CD8-positive, alpha-beta memory T cell (primary cell): ENCODE measurements around the gene NRIP2. TPM values are rescaled to one million over a fixed set of nuclear protein-coding genes. Genes with fewer than 3 reads are reported as not detected.

Experiments used
- CTCF ChIA-PET: fragments of 350-600 bp; sonication (Branson Sonifier 250); formaldehyde crosslinking; loops from one replicate; lab custom pipeline; 2021; ENCODE audit warnings: antibody characterized with exemption; lab: Charles Lee
- POLR2A ChIA-PET: fragments of 350-600 bp; sonication (Branson Sonifier 250); formaldehyde crosslinking; loops from one replicate; lab custom pipeline; 2021; ENCODE audit warnings: antibody characterized with exemption; lab: Charles Lee
- DNase-seq, 5 donors: peaks; one replicate each; pipeline versions ENCODE4 v3.0.0 to v3.0.0-alpha.2; 2020 to 2022; ENCODE audit warnings: mixed read lengths in 1 of 5
- H3K27ac ChIP-seq: one replicate; pipeline ENCODE4 v1.7.0; 2013; ENCODE audit warnings: low read depth, mild to moderate bottlenecking, low read length, moderate library complexity
- H3K27me3 ChIP-seq: 2 replicates; pipeline ENCODE4 v1.7.0; 2013; ENCODE audit warnings: low read length, mild to moderate bottlenecking; ENCODE audit not compliant: insufficient read depth, poor library complexity, severe bottlenecking
- H3K36me3 ChIP-seq: 2 replicates; pipeline ENCODE4 v1.7.0; 2013; ENCODE audit warnings: mild to moderate bottlenecking, low read length, moderate library complexity; ENCODE audit not compliant: insufficient read depth
- H3K4me1 ChIP-seq: 2 replicates; pipeline ENCODE4 v1.7.0; 2013; ENCODE audit warnings: mild to moderate bottlenecking, low read length, moderate library complexity; ENCODE audit not compliant: insufficient read depth
- H3K4me3 ChIP-seq: 2 replicates; pipeline ENCODE4 v1.7.0; 2013; ENCODE audit warnings: mild to moderate bottlenecking, low read length
- H3K9me3 ChIP-seq: 2 replicates; pipeline ENCODE4 v1.7.0; 2013; ENCODE audit warnings: mild to moderate bottlenecking, low read length
- H3K27ac Mint-ChIP-seq, 8 donors: one replicate each; pipeline ENCODE4 v1.8.0; 2020 to 2021; ENCODE audit warnings: mixed read lengths in 8 of 8, mild to moderate bottlenecking in 6 of 8, inconsistent platforms in 3 of 8, moderate library complexity in 3 of 8
- H3K27me3 Mint-ChIP-seq, 2 donors: one replicate each; pipeline ENCODE4 v1.8.0; 2020 to 2021; ENCODE audit warnings: mixed read lengths in 2 of 2, mild to moderate bottlenecking in 1 of 2, moderate library complexity in 1 of 2
- H3K36me3 Mint-ChIP-seq, 3 donors: one replicate each; pipeline ENCODE4 v1.8.0; 2020 to 2021; ENCODE audit warnings: mixed read lengths in 3 of 3, inconsistent platforms in 1 of 3, mild to moderate bottlenecking in 1 of 3
- H3K4me1 Mint-ChIP-seq, 3 donors: one replicate each; pipeline ENCODE4 v1.8.0; 2020 to 2021; ENCODE audit warnings: mixed read lengths in 3 of 3, inconsistent platforms in 1 of 3, mild to moderate bottlenecking in 1 of 3
- H3K4me3 Mint-ChIP-seq, 7 donors: one replicate each; pipeline ENCODE4 v1.8.0; 2020 to 2021; ENCODE audit warnings: mixed read lengths in 7 of 7, mild to moderate bottlenecking in 6 of 7, moderate library complexity in 4 of 7, inconsistent platforms in 2 of 7
- H3K9me3 Mint-ChIP-seq, 5 donors: one replicate each; pipeline ENCODE4 v1.8.0; 2020 to 2022; ENCODE audit warnings: mixed read lengths in 5 of 5, mild to moderate bottlenecking in 3 of 5, moderate library complexity in 2 of 5, inconsistent platforms in 1 of 5
- polyA plus RNA-seq: library from polyadenylated mRNA; unstranded; fragments of 300-500 nt; fragmentation: Illumina TruSeq; gene quantifications from one replicate; pipeline ENCODE4 v1.2.3, GENCODE V29; 2021
- total RNA-seq, 2 experiments: library from RNA; stranded (reverse); gene quantifications; one replicate each; pipeline ENCODE4 v1.2.3, GENCODE V29; 2021

NRIP2 gene
- total and polyA plus RNA-seq, 3 experiments from 2014 or later: 0.82 TPM; not detected in 2

DNA sequence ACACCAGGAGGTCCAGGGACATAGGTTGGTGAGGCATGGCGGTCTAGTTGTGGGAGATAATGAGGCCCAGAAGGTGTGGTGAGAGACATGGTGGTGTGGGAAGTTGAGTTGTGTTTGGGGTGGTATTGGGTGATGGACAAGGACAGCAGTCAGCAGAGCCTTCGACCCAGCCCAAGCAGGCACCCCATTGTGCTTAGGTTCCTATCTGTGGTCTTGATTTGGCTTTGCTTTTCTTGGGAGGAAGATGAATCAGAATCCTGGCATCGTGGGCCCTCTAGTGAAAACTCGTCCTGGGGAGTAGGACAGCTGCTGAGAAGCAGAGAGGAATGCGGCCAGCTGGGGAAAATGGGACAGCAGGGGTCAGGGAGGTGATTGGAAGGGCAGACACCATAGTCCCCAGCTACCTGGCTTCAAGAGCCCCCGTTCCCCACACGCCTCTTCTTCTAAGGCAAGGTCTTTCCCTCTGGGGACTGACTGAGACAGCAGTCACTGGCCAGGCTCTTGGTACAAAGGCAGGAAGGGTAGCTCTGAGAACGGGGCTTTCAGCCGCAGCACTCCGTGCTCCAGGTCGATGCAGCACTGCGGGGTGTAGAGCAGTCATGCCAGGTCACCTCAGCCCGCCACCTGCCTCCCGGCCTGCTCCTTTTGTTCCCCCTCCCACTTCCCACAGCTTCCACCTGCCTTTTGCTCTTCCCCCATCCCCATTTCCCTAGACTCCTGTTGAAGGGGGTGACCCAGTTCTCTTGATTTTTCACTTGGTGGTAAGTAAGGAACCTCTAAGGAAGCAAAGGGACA lies 7.9 kb downstream of the NRIP2 start:
- H3K36me3 ChIP-seq: peaks cover 62% of the 10 kb centered on the region

DNA sequence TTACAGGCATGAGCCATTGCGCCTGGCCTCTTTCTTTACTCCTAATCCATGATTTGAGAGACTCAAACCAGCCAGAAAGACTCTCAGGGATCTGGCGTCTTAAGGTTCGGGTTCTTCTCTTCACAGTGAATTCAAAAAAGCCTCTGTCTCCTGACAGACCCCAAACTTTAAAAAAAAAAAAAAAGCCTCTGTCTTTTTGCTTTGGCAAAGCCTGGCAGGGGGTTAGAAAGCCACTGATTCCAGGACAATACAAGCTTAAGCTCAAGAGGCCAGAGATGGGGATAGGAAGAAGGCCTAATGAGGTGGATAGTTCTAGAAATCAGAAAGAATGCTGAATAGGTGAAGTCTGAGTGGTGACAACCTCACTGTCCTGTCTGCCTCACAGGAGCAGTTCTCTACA lies 8.8 kb downstream of the NRIP2 start:
- Histone ChIP-seq H3K27me3 (no peaks in the 10 kb centered on the region), H3K4me1 (no peaks in the 10 kb centered on the region), H3K36me3 (peaks cover 71% of the 10 kb centered on the region), H3K4me3 (no peak overlapping the region), H3K27ac (no peak overlapping the region), H3K9me3 (no peaks in the 10 kb centered on the region)
- Mint-ChIP-seq H3K36me3 (peaks cover 0 to 92% (median 32%) of the 10 kb centered on the region in 3 donors), H3K4me1 (no peaks in the 10 kb centered on the region), H3K27ac (no peak overlapping the region), H3K27me3 (no peaks in the 10 kb centered on the region), H3K4me3 (no peak overlapping the region), H3K9me3 (no peaks in the 10 kb centered on the region)
- CTCF ChIA-PET: no interaction called here
- DNase-seq: no peak
- POLR2A ChIA-PET: interaction anchor here (0.7 kb wide), 1 partner anchor 10 kb away, joined by 3 read pairs; no protein-coding TSS in a partner anchor

More for the DNA sequence above, 7.9 kb downstream of the NRIP2 start:
- H3K9me3 Mint-ChIP-seq: no peaks in the 10 kb centered on the region
- no peak overlapping the region for H3K27ac ChIP-seq
- no peak for DNase-seq
- no peak overlapping the region for H3K4me3 Mint-ChIP-seq
- POLR2A ChIA-PET: interaction anchor here (0.7 kb wide), 1 partner anchor 9 kb away, joined by 3 read pairs; no protein-coding TSS in a partner anchor
- no peaks in the 10 kb centered on the region for H3K9me3 ChIP-seq
- no peaks in the 10 kb centered on the region for H3K27me3 ChIP-seq
- peaks cover 0 to 90% (median 35%) of the 10 kb centered on the region in 3 donors for H3K36me3 Mint-ChIP-seq
- peak overlapping the region in 4 of 8 donors; percentile 27 to 84 (median 56) for H3K27ac Mint-ChIP-seq
- H3K4me1 Mint-ChIP-seq: no peaks in the 10 kb centered on the region
- CTCF ChIA-PET: no interaction called here
- no peaks in the 10 kb centered on the region for H3K27me3 Mint-ChIP-seq
- H3K4me3 ChIP-seq: no peak overlapping the region
- H3K4me1 ChIP-seq: no peaks in the 10 kb centered on the region

DNA sequence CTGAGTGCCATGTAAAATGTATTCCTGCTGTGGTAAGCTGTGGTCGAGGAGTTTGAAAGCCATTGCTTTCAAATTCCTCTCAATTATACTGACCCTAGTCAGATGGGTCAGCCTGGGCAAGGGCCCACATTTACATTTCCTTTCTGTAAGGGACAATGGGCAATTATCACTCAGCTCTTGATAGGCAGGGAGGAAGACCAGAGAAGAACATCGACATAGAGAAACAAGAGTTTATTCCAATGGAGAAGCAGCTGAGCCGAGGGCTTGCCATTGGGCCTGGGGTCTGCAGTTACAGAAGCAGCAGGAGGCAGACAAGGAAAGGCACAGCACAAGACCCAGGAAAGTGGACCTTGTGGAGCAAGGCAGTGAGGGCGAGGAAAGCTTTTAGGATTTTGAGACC lies 9.7 kb downstream of the NRIP2 start:
- peaks cover under 1 to 93% (median 32%) of the 10 kb centered on the region in 3 donors for H3K36me3 Mint-ChIP-seq
- Histone ChIP-seq H3K9me3 (no peaks in the 10 kb centered on the region), H3K27ac (no peak overlapping the region), H3K4me1 (no peaks in the 10 kb centered on the region), H3K36me3 (peaks cover 78% of the 10 kb centered on the region), H3K4me3 (no peak overlapping the region), H3K27me3 (no peaks in the 10 kb centered on the region)
- no peaks in the 10 kb centered on the region for H3K27me3 Mint-ChIP-seq
- H3K27ac Mint-ChIP-seq: peak overlapping the region in 3 of 8 donors; percentile 50 to 92 (median 64)
- POLR2A ChIA-PET: no interaction called here
- H3K4me3 Mint-ChIP-seq: no peak overlapping the region
- CTCF ChIA-PET: interaction anchor here (1.0 kb wide), 1 partner anchor 14 kb away, joined by 3 read pairs; no protein-coding TSS in a partner anchor
- H3K9me3 Mint-ChIP-seq: no peaks in the 10 kb centered on the region
- H3K4me1 Mint-ChIP-seq: no peaks in the 10 kb centered on the region
- no peak for DNase-seq

DNA sequence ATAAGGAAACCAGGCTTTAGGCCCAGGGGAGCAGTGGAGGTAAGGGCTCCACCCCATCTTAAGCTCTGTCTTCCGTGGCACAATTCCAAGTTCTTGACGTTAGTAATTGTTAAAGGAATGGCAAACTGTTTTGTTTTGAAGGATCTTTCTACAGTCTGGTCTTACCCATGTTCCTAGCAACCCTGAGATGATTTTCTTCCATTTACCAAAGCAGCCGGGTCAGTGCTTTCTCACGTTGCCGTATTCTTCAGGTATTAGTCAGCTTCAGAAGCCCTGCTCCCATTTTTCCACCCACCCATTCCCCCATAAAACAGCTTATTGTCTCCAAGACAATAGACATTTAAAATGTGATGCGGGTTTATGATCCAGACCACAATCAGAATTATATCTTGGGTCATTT lies 10.3 kb downstream of the NRIP2 start:
- H3K27ac Mint-ChIP-seq: no peak overlapping the region
- H3K36me3 Mint-ChIP-seq: peaks cover 7 to 96% (median 38%) of the 10 kb centered on the region in 3 donors
- no peak for DNase-seq
- no peaks in the 10 kb centered on the region for H3K27me3 Mint-ChIP-seq
- H3K4me3 ChIP-seq: no peak overlapping the region
- H3K27ac ChIP-seq: no peak overlapping the region
- H3K4me1 Mint-ChIP-seq: peaks cover 0 to 4% (median 2%) of the 10 kb centered on the region in 3 donors
- H3K9me3 ChIP-seq: no peaks in the 10 kb centered on the region
- no peak overlapping the region for H3K4me3 Mint-ChIP-seq
- no peaks in the 10 kb centered on the region for H3K4me1 ChIP-seq
- no peaks in the 10 kb centered on the region for H3K9me3 Mint-ChIP-seq
- peaks cover 83% of the 10 kb centered on the region for H3K36me3 ChIP-seq
- CTCF ChIA-PET: interaction anchor here (1.0 kb wide), 1 partner anchor 14 kb away, joined by 3 read pairs; no protein-coding TSS in a partner anchor
- POLR2A ChIA-PET: no interaction called here
- H3K27me3 ChIP-seq: no peaks in the 10 kb centered on the region

DNA sequence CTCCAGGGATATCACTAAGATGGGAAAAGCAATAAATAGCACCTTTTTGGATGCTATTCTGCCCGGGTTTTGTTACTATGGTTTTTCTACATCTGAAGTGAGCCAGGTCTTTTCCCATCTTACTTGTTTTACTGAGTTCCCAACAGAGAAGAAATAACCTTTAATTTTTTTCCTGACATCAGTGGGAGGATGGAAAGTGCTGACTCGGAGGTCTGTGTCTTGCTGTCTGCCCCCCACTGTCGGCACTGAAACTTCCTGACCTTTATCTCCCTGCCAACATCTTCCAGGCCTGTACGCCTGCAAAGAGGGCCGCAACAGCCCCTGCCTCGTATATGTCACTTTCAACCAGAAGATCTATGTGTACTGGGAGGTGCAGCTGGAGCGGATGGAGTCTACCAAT lies 11.4 kb downstream of the NRIP2 start:
- Histone ChIP-seq H3K4me1 (no peaks in the 10 kb centered on the region), H3K27ac (no peak overlapping the region), H3K9me3 (no peaks in the 10 kb centered on the region), H3K4me3 (no peak overlapping the region), H3K27me3 (no peaks in the 10 kb centered on the region), H3K36me3 (peaks cover 85% of the 10 kb centered on the region)
- Mint-ChIP-seq H3K36me3 (peaks cover 8 to 93% (median 40%) of the 10 kb centered on the region in 3 donors), H3K9me3 (no peaks in the 10 kb centered on the region), H3K27me3 (no peaks in the 10 kb centered on the region), H3K4me3 (no peak overlapping the region), H3K4me1 (peaks cover 0 to 5% (median 2%) of the 10 kb centered on the region in 3 donors), H3K27ac (peak overlapping the region in 1 of 8 donors; percentile 21)
- POLR2A ChIA-PET: no interaction called here
- DNase-seq: no peak
- CTCF ChIA-PET: no interaction called here

DNA sequence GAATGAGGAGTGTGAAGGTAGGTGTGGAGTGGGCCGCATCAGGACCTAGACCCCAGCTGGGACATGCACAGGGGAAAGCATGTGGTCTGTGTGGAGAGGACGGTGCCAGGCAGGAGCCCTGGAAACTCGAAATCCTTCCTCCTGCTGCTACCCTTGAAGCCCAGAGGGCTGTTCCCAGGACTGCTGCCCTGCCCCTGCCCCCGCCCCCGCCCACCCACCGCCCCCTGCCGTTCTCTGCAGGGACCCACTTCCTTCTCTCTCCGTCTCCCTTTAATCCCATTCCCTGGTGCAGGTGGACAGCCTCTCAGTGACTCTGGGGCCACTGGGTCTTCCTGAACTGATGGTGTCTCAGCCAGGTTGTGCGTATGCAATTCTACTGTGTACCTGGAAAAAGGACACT lies 14.4 kb downstream of the NRIP2 start:
- H3K36me3 ChIP-seq: peaks cover 71% of the 10 kb centered on the region
- CTCF ChIA-PET: interaction anchor here (1.9 kb wide), 1 partner anchor 24 kb away, joined by 4 read pairs; no protein-coding TSS in a partner anchor
- H3K27ac Mint-ChIP-seq: peak overlapping the region in 2 of 8 donors; percentile 35 to 38

DNA sequence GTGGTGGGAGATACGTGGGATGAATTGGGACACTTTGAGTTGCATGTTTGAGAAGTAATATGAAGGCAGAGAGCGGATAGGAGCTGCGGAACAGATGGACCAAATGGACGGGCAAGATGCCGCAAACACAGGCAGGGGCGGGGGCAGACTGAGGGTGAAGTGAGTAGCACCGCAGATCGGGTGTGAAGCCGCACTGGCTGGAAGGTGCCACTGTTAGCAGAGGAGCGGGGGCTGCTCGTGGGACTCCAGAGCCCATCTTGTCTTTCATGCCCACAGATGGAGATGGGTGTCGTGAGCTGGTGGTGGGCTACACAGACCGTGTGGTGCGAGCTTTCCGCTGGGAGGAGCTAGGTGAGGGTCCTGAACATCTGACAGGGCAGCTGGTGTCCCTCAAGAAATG lies 15.0 kb downstream of the NRIP2 start:
- Histone ChIP-seq H3K4me3 (no peak overlapping the region), H3K9me3 (no peaks in the 10 kb centered on the region), H3K4me1 (peaks cover 5% of the 10 kb centered on the region), H3K27ac (no peak overlapping the region), H3K36me3 (peaks cover 65% of the 10 kb centered on the region), H3K27me3 (no peaks in the 10 kb centered on the region)
- ChIA-PET CTCF (no interaction called here), POLR2A (interaction anchor here (0.6 kb wide), 1 partner anchor 137 kb away, joined by 3 read pairs; no protein-coding TSS in a partner anchor)
- peaks cover 8 to 84% (median 30%) of the 10 kb centered on the region in 3 donors for H3K36me3 Mint-ChIP-seq
- H3K4me1 Mint-ChIP-seq: peaks cover 14 to 20% (median 20%) of the 10 kb centered on the region in 3 donors
- H3K9me3 Mint-ChIP-seq: no peaks in the 10 kb centered on the region
- no peak for DNase-seq
- H3K27ac Mint-ChIP-seq: peak overlapping the region in 4 of 8 donors; percentile 52 to 91 (median 62)
- no peaks in the 10 kb centered on the region for H3K27me3 Mint-ChIP-seq
- no peak overlapping the region for H3K4me3 Mint-ChIP-seq

More for the DNA sequence above, 14.4 kb downstream of the NRIP2 start:
- Mint-ChIP-seq H3K36me3 (peaks cover 8 to 86% (median 31%) of the 10 kb centered on the region in 3 donors), H3K4me1 (peaks cover 11 to 14% (median 14%) of the 10 kb centered on the region in 3 donors), H3K4me3 (no peak overlapping the region), H3K9me3 (no peaks in the 10 kb centered on the region), H3K27me3 (no peaks in the 10 kb centered on the region)
- Histone ChIP-seq H3K9me3 (no peaks in the 10 kb centered on the region), H3K27ac (no peak overlapping the region), H3K27me3 (no peaks in the 10 kb centered on the region), H3K4me3 (no peak overlapping the region), H3K4me1 (peaks cover 1% of the 10 kb centered on the region)
- no peak for DNase-seq
- POLR2A ChIA-PET: no interaction called here
